Stimulated activated CD8-positive, alpha-beta memory T cell treated with anti-CD3 and anti-CD28 coated beads, Interleukin-2, amount 100 ng/mL, for 48 hours (primary cell): ENCODE measurements around the gene PYDC2.
"Not testable (repeated sequence)": the region's sequence is repeated elsewhere in the genome, so short reads cannot be mapped to it uniquely, and the experiment has no call there.

Source experiments
- DNase-seq, 2 donors: peaks; one replicate each; pipeline ENCODE4 v3.0.0-alpha.2; 2020; ENCODE audit warnings: low read depth in 2 of 2

Gene PYDC2

DNA sequence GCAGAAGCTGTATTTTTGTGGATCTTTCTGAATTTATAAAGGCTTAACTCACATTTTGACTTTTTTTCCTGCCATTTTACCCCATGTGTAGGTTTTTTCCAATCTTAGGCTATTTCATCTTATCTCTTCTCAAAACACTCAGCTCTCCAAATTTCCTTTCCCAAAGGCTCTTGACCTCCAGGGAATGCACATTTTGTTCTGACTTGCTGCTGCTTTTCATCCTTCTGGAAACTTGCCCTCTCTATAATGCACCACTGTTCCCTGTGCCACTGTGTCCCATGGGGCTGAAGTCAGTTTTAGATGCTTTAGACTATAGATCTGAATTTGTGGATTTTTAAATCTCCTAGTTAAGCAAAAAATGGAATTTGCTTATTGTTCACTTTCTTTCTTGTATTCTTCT is 9.1 kb downstream of the PYDC2 start:
- DNase-seq, result no peak

DNA sequence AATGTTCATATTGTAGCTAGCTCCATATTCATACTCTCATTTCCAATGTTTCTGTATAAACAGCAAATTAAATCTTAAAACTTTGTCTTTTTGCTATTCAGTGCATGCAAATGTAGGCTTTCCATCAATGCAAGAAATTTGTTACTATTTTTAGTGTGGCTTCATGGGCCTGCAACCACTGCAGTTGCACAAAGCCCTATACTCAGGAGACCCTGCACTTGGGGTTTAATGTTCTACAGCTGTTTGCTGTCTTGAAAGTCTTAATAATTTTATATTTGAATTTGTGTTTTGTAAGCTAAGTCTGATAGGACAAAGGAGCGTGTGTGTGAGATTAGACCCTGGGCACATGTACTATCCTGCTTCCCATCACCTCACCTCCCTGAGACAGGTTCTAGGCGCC is 9.6 kb downstream of the PYDC2 start:
- no peak for DNase-seq

DNA sequence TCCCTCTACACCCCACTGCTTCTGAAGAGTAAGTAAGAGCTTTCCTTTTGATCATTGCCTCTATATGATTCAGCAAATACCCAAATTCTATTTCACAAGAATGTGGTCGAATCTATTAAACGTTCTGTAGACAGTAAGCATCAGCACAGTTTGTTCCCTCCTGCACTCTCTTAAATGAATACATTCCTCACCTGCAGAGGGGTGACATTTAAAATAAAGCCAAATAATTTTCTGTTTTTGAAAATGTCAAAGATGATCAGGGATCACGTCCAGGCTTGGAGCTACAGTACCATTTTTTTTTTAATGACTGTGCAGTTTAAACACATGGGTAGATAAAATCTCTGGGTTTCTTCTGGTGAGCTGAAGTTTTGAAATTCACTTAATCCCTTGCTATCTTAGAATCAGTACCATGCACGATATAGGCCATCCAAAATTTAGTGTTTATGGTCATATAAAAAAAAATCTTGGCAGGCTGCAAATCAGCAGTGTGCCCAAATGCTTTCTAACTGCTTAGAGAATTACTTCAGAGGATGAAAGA is 12.8 kb downstream of the PYDC2 start:
- DNase-seq, result no peak

DNA sequence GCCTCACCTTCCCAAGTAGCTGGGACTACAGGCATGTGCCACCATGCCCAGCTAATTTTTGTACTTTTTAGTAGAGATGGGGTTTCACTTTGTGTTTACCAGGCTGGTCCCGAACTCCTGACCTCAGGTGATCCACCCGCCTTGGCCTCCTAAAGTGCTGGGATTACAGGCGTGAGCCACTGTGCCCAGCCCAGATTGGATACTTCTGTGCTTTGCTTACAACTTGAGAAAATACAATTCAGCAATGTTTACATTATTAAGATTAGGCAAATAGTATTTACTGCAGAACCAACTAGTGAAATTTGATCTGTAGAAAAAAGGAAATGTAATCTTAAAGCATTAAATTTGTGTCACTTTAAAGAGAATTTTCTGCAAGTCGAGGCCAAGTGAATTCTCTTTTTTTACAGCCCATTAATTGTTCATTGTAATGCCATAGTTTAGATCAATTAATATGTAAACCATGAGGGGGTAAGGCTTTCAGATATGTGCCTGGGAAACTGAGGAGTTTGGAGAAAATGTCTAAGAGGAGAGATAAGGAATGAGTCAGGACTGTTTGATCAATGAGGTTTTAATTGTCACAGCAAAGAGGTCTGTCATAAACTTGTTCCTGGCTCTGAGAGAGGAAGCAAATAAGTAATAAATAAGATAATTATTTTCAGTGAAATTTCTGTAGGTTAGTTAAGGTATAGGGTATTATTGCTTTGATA is 15.3 kb downstream of the PYDC2 start:
- DNase-seq, result no peak

DNA sequence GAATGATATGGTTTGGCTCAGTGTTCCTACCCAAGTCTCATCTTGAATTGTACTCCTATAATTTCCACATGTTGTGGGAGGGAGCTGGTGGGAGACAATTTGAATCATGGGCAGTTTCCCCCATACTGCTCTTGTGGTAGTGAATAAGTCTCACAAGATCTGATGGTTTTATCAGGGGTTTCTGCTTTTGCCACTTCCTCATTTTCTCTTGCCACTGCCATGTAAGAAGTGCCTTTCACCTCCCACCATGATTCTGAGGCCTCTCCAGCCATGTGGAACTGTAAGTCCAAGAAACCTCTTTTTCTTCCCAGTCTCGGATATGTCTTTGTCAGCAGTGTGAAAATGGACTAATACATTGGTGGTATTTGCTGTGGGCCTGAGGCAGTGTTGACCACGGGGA is 23.0 kb downstream of the PYDC2 start:
- DNase-seq, result not testable (repeated sequence)

DNA sequence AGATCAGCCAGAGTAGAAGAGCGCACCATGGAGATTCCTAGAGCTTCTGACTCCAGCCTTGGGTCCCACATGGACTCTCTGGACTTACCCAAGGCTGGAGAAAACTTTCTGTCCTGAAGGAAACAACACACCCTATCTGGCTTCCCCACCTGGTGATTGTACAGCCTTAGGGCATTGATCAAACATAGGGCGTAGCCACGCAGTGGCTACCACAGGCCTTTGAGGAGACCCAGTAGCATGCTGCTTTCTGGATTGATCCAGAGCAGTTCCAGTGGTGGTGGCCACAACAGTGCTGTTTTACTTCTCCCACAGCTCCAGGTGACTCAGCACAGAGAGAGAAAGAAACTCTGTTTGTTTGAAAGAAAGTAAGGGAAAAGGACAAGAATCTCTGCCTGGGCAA is 23.5 kb downstream of the PYDC2 start:
- DNase-seq, result no peak

DNA sequence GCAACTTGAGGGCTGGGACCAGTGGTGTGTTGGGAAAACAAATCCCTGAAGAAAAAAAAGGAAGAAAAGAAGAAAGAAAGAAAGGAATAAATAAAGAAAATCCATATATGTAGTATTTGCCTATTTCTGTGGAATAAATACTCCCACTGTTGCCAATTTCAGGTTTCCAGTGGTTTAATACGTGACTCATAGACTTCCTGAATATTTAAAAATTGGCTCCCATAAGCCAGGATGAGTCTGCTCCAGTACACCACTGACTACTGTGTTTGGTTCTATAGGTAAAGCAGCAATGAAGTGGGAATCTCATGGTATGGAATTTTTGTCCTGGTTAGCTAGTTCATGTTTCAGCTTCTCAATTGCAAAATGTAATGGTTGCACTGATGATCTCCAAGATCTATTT is 31.6 kb downstream of the PYDC2 start:
- no peak for DNase-seq

DNA sequence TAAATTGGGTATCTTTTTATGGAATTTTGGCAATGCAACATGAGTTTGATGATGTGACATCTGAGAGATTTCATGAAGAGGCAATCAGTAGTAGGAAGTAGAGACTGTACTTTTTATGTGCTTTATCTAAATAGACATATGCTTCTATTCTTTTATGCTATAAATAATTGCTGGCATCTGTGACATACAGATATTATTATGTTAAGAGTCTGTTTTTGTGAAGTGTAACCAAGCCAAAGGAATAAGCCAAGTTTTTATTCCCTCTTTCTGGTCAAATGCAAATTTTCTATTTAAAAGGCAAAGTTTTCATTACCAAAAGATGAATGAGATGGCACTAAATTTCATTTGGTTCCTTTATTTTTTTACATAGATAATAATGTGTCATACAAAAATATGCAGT is 32.4 kb downstream of the PYDC2 start:
- no peak for DNase-seq

DNA sequence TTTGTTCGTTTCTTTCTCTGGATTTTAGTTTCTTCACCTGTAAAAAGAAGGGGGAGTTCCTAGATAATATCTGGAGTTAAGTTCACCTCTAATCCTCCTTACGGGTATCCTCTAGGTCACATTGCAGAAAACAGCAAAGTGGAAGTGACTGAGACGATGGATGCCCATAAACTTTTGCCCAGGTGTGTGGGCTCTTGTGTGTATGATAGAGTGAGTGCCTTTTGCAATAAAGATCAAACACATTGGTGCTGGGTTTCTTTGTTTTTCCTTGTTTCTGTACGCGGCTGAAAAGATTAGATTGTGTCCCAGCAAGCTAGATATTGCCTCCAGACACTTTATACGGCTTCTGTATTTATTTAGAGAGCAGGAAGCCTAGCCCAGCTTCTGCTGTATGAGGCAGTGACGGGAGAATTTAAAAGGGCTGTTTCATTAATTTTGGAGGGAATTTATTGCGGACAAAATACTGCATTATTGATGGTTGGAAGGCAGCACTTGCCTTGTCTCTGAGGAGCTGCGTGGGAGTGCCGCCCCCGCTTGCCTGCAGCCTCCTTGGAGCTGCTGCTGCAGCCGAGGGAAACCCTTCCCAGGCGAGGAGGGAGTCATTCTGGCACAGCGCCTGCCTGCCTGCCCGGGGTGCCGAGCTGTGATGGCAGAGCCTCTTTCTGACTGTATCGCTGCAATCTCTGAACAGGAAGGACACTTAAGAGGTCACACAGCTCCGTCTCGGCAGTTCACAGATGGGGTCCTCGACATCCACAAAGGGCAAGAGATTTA is 38.5 kb downstream of the PYDC2 start:
- no peak for DNase-seq

DNA sequence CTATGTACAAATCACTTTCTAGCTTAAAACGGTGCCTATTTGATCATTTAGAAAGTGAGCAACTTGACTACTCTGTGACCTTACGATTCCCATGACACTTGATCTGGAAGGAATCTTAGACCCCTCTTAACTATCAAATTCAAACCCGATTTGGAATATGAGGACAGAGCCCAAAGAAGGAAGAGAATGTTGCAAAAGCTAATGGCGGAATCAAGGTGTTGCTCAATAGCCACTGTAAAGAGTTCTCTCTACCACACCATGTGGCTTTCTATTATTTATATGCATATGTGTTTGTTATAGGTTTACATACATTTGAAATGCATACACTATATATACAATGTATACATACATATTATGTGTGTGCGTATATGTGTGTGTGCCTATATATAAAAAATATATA is 39.9 kb downstream of the PYDC2 start:
- no peak for DNase-seq

DNA sequence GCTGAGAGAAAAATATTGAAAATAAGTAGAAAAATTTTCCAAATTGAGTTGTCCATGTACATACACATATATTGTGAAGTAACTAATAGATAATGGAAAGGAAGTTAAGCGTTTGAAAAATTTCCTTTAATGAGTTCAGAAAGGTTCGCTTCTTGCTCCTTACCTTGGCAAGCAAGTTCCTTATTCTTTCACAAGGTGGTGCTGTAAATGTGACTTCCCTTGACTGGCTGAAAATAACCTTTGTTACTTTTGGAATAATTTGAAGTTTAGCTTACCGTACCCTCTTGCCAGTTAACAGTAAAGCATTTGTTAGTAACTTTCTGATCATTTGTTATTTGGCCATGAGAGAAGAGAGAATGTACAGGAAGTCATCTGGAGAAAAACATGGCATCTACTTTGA is 41.6 kb downstream of the PYDC2 start:
- DNase-seq, result no peak

DNA sequence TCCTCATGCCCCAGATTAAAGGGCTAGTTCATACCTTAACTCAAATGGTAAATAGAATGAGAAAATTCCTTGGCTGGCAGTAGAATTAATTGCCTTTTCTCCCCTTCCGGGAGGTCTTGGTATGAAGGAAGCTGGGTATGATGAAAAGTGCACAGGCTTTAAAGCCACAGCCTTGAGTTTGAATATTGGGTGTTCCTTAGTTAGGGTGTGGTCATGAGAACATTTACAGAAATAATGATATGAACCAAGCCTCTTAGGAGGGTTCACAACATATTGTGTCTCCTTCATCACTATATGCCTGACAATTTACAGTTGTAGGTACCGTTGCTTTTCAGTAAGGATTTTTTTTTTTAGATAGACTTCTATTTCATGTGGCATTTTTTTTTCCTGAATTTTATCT is 48.1 kb downstream of the PYDC2 start:
- no peak for DNase-seq
